NCI-H1694 treated with DMSO at 0.1 percent for 48 hours (cell line): Measurements from ENCODE around the gene UBE2M.

Experiments
- DNase-seq: peaks from one replicate; lab custom pipeline; 2025; lab: John Stamatoyannopoulos, UW

UBE2M gene

DNA sequence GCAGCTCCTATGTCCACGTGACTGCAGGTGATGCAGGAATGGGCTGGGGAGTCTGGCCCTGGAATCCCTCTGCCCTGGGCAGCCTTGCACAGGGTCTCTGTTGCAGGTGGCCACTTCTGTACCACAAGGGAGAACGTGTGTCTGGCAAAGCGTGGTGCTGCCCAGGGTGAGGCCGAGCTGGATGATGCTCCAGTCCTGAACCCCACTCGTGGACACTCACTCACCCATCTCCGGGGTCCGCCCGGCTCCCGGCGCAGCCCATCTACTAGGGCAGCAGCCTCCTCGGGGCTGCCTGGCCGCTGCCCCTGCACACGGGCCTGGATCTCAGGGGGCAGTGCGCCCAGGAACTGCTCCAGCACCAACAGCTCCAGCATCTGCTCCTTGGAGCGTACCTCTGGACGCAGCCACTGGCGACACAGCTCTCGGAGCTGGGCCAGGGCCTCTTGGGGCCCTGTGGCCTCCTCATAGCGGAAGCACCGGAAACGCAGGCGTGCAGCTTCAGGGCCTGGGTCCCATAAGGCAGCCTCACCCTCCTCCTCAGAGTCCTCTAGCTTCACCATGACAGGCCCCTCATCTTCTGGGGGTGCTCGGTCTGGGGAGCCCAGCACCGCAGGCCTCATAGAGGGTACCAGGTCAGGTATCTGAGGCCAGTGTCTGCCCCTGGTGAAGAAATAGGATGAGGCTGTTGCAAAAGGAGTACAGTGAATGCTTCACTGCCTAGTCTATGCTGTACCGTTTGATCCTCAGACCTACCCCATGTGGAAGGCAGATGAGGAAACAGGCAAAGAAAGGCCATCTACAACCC is 12.6 kb upstream of the UBE2M start:
- DNase-seq: no peak

DNA sequence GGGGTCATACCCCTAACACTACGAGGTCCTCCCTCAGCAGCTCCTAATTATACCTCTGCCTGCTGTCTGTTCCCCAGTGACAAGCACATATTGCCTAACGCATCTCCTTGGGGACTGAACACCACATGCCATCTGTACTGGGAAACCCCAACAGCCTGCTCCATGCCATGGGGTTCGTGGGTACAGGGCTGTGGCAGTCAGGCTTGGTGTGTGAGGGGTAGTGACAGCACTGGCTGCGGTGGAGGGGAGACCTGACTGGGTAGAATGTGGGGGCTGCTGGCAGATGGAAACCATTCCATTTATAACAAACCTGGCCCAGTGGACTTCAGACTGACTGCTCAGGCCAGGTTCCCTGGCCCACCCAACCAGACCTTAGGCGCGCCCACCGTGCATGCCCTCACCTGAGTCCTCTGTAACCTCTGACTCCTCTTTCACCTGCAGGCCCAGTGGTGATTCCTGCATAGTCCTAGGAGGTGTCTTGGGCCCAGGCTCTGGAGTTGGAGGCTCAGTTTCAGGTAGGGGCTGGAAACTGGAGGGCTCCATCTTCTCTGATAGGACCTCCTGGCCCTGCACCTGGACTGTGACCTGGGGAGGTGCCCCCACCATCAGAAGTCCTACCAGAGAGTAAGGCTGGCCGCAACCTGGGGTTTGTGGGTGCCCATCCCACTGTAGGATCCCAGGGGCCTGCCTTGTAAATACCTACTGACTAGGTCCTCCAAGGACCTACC is 11.7 kb upstream of the UBE2M start:
- DNase-seq: no peak

DNA sequence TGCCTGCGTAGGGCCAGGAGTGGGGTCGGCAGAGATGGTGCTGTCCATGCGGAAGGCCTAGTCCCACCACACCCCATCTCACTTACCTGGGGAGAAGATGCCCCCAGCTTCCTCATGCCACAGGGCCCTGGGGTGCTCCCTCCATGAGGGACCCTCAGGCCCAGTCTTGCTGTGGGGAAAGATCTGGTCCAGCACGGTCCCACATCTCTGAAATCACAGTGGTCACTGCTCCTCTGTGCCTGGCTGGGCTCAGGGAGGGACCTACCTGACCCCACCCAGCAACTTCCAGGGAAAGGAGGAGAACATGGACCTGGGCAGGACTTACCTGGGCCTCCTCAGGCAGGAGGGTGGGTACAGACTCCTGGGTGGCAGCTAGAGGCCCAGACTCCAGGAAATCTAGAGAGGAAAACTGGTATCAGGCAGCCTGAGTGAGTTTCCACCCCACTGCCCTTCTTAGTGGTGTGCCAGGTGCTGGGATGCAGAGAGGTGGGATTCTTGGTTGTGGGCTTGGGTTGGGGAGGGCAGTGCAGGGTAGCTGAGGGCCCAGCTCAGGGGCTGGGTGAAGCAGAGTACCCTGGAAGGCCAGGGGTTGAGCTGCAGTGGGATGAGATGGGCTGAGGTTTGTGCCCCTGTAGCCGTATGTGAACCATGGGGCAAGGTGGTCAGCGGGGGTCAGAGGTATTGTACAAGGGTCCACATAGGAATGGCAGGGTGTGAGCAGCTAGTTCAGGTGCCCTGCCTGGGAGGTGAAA is 11.0 kb upstream of the UBE2M start:
- no peak for DNase-seq

DNA sequence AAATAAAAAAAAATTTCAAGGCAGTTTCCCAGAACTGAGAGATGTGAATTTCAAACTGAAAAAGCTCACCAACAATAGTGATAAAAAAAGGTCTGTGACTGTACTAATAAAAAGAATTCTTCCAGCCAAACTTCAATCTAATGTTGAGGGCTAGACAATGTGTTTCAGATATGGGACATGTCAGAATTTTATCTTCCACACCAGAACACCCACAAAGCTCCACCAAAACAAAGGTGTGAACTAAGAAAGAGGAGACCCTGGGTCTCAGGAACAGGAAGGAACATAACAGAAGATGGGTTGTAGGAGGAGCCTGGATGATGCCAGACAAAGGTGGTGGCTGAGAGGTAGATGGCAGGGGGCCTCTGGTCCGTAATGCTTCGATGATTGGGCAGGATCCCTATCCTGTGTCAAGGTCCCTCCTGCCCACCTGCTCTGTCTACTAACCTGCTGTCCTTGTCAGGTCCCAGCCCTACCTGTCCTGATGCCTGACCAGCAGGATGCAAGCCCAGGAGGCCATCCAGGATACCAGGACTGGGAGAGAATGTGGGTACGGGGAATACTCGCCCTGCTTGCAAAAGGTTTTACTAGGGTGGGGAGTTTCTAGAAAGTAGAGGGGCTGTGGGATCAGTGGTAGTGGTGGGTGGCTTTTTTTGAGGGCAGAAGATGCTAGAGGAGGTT is 10.2 kb upstream of the UBE2M start:
- no peak for DNase-seq

DNA sequence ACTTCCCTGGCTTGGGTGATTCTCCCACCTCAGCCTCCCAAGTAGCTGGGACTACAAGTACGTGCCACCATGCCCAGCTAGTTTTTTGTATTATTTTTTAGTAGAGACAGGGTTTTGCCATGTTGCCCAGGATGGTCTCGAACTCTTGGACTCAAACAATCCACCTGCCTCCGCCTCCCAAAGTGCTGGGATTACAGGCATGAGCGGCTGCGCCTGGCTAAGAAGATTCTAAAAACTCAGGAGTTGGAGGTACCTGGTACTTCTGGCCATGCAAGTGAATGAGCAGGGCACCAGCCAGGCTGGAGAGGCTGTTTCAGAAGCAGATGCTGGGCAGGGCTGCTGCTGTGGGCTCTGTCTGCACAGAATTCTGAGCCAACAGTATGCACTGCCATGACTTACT is 8.6 kb upstream of the UBE2M start:
- DNase-seq: no peak

DNA sequence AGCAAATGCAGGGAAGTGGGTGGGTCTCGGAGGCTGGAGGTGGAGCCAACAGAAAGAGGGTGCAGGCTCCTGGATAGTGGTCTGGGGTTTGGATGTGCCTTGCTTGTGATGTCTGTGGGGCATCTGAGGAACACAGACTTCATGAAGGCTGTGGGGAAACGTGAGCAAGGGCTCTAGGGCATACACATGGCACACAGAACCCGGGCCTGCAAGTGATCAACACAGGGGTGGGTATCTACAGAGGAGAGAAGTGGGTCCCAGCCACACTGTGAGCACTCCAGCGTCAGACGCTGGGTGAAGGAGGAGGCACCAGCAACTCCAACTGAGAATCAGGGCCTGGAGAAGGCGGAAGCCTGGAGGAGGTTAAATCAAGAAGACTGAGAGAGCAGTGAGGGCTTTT is 5.4 kb upstream of the UBE2M start:
- no peak for DNase-seq

DNA sequence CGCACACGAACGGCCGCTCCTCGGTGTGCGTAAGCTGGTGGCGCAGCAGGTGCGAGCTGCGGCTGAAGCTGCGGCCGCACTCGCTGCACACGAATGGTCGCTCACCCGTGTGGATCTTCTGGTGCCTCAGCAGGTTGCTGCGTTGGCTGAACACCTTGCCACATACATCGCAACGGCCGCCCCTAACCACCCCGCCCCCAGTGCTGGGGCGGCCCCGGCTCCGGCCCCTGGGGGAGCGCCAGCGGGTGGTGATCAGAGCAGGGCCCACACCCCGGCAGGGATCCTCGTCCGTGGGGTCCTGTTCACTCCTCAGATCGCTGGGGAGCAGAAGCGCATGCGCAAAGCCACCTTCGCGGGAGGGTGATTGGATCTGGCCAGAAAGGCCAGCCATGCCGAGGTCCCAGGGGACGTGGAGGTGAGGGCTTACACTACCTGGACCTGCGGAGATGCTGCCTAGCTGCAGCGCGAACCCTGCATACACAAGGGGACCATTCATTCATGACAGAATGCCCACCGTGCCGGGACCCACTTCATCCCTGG is 4.7 kb upstream of the UBE2M start:
- DNase-seq: no peak

DNA sequence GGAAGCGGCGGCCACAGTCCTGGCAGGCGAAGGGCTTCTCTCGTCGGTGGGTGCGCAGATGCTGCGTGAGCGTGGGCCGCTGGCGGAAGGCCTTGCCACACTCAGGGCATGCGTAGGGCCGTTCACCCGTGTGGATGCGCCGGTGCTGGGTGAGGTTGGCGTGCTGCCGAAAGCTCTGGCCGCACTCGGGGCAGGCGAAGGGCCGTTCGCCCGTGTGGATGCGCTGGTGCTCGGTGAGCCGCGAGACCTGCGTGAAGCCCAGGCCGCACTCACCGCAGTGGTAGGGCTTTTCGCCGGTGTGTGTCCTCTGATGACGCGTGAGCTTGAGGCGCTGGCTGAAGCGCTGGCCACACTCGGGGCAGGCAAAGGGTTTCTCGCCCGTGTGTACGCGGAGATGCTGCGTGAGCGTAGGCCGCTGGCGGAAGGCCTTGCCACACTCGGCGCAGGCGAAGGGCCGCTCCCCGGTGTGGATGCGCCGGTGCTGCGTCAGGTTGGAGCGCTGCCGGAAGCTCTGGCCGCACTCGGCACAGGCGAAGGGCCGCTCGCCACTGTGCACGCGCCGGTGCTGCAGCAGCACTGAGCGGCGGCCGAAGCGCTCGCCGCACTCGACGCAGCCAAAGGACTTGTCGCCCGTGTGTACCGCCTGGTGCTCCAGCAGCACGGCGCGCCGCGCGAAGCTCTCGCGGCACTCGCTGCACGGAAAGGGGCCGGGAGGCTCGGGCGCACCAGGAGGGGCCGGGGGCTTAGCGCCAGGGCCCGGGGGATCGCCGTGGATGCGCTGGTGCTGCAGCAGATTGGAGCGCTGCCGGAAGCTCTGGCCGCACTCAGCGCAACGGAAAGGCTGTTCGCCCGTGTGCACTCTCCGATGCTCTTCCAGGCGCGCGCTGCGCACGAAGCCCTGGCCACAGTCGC is 4.0 kb upstream of the UBE2M start:
- DNase-seq: no peak

DNA sequence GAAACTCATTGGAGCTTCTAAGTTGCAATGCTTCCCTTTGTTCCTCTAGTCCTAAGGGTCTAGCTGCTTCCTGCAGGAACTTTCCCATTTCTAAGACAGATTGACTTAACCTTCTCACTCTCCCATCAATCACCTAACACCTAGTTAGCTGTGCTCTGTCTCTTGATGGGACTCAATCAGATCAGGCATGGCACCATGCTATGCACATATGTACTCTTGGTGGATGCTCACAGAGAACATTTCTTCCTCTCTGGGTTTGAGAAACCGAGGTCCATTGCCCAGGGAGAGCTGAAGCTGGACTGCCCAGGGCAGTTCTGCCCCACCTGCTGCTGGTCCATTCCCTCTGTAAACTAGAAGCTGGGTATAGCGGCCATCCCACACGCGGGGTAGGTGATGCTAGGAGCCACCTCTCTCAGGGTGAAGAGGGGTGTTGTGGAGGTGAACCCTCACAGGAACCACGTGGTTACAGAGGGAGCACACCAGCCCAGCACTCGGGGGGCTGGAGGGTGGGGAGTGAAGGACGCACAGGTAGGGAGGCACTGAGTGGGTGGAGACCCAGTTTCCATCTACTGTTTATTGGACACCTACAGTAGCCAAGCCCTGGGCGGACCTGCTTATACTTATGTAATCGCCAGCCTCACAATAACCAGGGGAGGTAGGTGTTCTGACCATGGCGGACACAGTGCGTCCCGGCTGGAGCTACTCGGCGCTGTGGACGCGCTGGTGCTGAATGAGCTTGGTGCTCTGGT is 3.1 kb upstream of the UBE2M start:
- DNase-seq: no peak

DNA sequence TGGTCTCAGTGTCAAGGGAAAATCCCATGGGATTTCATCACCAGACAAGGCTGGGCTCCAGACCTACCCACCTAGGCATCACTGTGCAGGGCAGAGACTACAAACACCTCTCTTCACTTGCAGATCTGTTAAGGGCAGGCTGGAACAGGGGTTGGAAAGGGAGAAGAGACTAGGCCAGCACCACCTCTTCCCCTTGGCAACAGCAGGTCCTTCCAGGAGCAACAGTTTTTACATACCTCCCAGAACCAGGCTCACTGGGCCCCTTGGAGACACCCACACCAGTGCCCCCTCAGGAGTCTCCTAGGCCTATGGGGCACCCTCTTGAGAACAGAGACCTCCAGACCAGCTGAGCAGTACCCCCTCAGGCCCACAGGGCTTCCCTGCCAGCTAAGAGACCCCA is 2.5 kb upstream of the UBE2M start:
- DNase-seq: no peak

DNA sequence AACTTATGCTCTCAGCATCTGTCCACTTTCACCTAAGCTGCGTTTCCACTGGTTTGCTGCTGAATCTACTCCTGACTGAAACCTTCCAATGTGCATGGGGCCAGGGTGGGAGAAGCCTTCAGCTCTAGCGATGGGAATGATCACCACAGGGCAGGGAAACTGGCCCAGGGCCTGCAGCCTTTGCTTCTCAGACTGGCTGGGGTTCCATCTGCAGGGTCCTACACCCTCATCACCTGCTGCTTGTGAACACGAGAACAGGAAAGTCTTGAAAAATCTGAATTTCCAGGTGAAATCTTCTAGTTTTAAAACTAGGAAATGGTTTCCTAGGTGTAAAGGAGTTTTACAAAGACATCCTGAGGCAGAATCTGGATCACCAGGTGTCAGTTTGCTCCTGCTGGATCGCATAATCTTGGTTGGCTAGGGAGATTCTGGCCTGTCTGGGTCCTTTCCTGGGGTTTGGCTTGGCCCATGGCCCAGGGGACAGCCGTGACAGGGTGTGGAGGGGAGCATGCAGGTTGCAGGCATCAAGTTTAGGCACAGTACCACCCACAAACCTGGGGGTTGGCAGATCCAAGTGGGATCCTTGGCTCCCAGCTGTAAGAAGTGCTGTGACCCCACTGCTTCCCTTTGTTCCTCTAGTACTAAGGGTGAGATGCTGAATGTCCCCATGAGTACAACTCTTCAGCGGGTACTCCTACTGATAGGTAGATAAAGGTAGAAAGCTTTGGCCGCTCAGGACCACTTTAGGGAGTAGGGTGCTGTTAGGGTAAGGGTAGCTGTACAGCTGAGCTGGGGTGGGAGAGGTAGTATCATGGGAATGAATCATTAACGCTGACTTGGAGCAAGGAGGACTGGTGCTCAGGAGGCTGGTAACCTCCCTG is 1.8 kb upstream of the UBE2M start:
- no peak for DNase-seq

DNA sequence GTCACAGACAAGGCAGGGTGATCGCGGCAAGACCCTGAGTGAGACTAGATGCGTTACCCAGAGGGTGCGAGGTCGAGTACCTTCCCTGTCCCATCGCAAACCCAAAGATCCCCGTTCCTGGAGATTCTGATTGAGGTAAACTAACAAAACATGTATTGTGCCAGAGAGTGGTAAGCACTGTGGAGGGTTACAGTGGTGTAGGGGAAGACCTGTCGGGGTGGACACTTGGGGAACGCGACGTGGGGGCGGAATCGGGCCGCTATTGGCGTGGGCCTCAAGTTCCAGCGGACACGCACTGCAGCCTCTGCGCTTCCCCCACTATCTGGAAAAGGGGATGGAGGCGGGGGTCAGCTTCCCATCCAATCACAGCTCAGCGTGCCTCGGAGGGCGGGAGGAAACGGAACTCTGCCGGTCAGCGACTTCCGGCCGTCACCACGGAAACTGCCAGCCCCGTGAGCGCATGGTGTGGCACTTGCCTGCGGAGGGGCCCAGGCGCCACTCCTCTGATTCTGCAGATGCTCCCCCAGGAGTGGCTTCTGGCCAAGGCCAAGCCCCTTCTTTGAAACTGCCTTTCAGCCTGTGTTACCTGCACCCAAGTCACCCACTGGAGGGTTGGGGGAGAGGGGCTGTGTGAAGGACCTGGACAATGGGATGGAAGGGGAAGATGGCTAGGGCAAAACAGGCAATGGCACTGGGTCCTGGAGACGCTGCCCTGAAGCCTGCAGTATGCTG is 1.0 kb upstream of the UBE2M start:
- no peak for DNase-seq

DNA sequence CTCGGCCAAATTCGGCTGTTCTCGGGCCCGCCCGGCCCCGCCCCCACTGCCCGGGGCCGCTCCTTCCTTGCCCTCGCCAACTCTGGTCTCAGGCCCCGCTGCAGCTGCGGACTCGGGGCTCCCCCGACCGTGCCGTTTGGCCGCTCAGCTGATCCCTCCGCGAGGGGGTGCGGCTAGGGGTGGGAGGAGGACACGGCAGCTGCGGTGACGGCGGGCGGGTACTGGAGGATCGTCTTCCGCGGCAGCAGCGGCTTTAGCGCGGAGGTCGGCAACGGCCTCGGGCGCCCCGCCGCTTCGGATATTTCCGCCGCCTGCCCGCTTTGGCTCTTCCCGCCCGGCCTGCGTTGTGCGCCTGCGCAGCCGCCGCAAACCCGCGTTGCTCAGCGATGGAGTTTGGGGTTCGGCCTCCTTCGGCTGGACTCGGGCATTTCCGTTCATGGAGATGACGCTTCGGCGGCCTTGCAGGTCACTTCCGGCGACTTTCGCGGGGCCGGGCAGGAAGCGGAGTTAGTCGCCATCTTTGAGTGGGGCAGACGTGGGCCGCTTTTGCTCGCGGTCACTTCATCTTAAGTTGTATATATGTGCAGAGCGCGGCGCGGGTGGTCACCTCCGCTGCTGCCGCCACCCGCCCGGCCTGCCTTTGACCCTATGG is 338 bp upstream of the UBE2M start:
- DNase-seq: no peak

DNA sequence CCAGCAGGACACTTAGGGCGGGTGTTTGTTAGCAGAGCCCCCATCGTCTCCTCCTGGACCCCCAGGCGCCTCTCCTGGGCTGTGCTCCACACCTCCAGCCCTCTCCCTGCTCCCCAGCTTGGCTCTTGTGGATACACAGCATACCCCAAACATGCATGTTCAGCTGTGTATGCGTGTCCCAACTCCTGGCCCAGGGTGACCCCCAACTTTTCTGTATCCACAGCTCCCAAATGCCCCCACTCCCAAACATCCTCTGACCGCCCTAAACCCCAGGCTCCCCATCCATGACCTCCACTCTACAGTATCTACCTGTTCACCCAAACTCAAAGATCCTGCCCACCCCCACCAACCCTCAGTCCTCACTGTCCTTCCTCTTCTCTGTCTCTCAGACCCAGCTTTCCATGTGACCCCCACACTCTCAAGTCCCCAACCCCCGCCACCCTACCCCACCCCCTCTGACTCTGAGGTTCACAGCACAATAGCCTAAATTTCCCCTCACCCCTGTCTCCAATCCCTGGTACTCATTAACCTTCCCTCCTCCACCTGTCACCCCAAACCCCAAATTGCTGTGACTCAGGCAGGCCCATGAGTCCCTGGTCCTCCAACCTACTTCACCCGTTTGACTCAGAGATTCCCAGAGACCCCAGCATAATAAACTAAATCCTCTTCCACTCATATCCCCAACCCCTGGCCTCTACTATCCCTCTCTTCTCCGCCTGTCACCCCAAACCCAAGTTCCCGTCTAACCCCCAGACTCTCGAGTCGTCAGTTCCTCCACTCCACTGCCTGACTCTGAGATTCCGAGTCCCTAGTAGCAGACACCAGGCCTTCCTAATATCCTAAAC is 968 bp downstream of the UBE2M start:
- DNase-seq: no peak

DNA sequence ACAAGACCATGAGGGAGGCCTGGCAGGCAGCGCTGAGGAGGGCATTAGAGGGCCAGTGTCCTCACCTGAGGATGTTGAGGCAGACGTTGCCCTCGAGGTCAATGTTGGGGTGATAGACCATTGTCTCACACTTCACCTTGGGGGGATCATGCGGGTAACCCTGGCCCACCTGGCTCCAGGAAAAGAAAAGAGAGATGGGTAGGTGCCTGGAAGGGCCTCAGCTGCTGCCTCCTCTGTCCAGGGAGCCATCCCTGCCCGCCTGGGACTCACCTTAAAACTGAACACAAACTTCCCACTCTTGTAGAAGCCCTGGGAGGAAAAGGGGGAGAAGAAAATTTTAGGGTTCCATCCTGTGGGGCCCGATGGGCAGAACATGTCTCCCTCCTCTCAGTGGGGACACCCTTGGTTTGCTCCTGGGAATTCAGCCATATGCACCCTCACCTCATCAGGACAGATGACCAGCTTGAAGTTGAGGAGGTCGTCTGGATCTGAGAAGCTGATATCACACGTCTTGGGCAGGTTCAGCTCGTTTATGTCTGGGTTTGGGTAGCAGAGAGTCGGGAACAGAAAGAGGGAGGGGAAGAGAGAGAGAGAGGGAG is 1.7 kb downstream of the UBE2M start:
- DNase-seq: no peak

DNA sequence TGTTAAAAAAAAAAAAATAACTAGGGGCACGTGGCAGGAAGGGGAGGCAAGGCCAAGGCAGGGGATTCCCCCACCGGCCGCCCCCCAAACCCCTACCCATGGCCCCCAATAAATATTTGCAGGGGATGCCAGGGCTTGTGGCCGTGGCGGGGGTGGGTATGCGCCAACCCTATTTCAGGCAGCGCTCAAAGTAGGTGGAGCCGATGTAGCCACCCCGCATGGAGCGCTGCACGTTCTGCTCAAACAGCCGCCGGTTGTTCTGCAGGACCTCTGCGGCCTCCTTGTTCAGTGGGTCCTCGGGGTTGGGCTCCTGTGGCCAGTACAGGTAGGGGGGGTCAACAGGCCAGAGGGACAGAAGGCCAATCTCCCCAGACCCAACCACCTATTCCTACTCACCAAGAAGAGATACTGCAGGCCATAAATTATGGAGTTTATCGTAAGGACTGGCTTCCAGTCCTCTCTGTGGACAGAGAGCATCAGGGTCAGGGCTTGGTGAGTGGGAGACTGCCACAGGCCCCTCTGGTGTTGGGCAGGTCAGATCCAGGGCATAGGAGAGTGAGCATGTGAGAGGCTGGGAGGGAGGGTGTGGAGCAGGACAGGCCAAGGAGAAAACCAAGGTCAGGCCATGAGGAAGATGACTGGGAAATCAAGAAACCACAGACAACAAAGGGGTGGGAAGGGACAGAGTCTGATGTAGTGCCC is 2.3 kb downstream of the UBE2M start:
- no peak for DNase-seq
